Skeletal muscle satellite cell (primary cell): Measurements from ENCODE around the gene PTPRG.

Source experiments
- H3K27me3 ChIP-seq: 2 replicates; pipeline ENCODE4 v1.7.0; 2013; ENCODE audit warnings: low read length; ENCODE audit not compliant: control insufficient read depth, insufficient read depth
- H3K36me3 ChIP-seq: 2 replicates; pipeline ENCODE4 v1.7.0; 2013; ENCODE audit warnings: mild to moderate bottlenecking, control low read depth, low read length; ENCODE audit not compliant: insufficient read depth
- H3K4me1 ChIP-seq: 2 replicates; pipeline ENCODE4 v1.7.0; 2013; ENCODE audit warnings: low read length; ENCODE audit not compliant: control insufficient read depth, insufficient read depth
- H3K4me2 ChIP-seq: 2 replicates; pipeline ENCODE4 v1.7.0; 2013; ENCODE audit warnings: mild to moderate bottlenecking, low read length
- H3K4me3 ChIP-seq: 2 replicates; pipeline ENCODE4 v1.7.0; 2013; ENCODE audit warnings: low read length
- H3K9ac ChIP-seq: 2 replicates; pipeline ENCODE4 v1.7.0; 2013; ENCODE audit warnings: mild to moderate bottlenecking, low read depth, low read length, moderate library complexity
- H3K9me3 ChIP-seq: replicated peaks from 2 replicates; pipeline ENCODE4 v1.7.0; 2013; ENCODE audit warnings: mild to moderate bottlenecking, control low read depth, low read length

Gene PTPRG

DNA sequence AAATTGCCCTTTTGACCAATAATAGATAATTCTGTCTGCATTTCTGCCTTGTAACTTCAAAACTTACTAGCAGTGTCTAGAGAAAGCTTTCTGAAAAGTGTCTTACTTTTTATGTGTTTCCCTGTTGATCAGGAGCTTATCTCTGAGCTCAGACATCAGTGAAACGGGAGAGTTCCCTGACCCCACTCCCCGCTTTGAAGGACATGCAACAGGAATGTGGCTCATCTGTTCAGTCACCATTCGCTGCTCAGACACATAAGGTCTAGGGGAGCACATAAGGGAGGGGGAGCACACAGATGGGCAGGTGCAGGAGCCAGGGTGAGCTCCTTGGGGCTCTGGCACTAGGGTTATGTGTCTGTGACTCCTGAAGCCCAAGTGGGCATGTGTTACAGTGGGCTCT lies 607.0 kb downstream of the PTPRG start:
- H3K4me3 ChIP-seq, result no peak overlapping the region
- no peaks in the 10 kb centered on the region for H3K9me3 ChIP-seq
- H3K9ac ChIP-seq, result no peak overlapping the region
- no peak overlapping the region for H3K4me2 ChIP-seq
- H3K27me3 ChIP-seq, result no peaks in the 10 kb centered on the region
- H3K36me3 ChIP-seq, result no peaks in the 10 kb centered on the region
- peaks cover 40% of the 10 kb centered on the region for H3K4me1 ChIP-seq

DNA sequence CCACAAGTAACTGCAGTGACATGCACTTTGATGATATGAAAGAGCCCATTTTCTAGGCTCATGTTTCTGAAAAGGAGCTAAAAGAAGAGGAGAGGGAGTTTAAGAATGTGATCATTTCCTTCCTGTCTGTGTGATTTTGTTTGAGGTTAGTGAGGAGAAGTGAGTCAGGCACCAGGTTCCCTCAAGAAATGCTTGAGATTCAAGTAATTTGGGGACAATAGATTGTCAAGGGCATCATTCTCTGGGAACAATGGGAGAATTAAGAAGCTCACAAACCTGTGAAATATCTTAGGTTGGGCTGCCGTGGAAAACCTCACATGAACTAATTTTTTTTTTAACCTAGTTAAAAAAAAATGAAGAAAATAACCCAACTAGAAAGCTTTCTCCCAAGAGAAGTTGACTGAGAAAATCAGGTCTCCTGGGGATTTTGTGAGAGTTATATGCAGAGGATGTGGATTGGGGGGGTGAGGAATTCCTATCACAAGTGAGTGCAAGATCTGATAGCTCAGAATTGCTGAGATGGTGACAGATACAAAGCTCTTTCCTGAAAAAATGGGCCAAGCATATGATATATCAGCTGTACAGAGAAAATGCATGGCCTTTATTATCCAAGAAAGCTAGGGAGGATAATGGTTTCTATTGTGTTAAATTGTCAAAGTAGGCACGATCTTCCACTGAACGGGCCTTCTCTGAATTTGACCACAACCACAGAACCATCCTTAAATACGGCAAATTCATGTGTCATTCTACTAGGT lies 608.7 kb downstream of the PTPRG start:
- Histone ChIP-seq H3K9me3 (no peaks in the 10 kb centered on the region), H3K4me3 (no peak overlapping the region), H3K9ac (peak overlapping the region; percentile 14), H3K4me1 (peaks cover 33% of the 10 kb centered on the region), H3K36me3 (no peaks in the 10 kb centered on the region), H3K27me3 (no peaks in the 10 kb centered on the region), H3K4me2 (peak overlapping the region; percentile 23)

DNA sequence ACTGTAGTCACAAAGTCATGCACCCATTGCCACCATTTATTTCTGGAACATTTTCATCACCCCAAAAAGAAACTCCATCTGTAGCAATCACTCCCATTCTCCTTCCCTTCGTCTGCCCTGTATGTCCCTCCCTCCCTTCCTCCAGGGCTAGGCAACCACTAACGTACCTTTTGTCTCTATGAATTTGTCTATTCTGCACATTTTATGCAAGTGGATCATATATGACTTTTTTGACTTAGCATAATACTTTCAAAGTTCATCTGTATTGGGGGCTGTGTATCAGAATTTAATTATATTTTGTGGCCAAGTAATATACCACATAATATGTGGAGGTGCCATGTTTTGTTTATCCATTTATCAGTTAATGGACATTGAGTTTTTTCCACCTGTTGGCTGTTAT lies 610.4 kb downstream of the PTPRG start:
- Histone ChIP-seq H3K27me3 (no peaks in the 10 kb centered on the region), H3K36me3 (no peaks in the 10 kb centered on the region), H3K4me2 (no peak overlapping the region), H3K4me3 (no peak overlapping the region), H3K9me3 (no peaks in the 10 kb centered on the region), H3K4me1 (peaks cover 33% of the 10 kb centered on the region), H3K9ac (no peak overlapping the region)

DNA sequence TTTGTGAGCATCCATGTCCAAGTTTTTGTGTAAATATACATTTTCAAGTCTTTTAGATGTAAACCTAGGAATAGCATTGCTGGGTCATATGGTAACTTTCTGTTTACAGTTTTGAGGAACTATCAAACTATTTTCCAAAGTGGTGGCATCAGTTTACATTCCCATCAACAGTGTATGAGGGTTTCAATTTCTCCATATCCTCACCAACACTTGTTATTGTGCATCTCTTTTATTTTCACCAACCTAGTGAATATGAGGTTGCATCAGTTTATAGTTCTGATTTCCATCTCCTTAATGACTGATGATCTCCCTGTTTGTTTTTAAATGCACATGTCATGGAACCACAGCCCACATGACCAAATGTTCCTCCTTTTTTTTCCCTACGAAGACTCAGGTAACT lies 610.8 kb downstream of the PTPRG start:
- Histone ChIP-seq H3K27me3 (no peaks in the 10 kb centered on the region), H3K4me2 (no peak overlapping the region), H3K9ac (no peak overlapping the region), H3K9me3 (no peaks in the 10 kb centered on the region), H3K4me3 (no peak overlapping the region), H3K36me3 (no peaks in the 10 kb centered on the region), H3K4me1 (peaks cover 30% of the 10 kb centered on the region)

DNA sequence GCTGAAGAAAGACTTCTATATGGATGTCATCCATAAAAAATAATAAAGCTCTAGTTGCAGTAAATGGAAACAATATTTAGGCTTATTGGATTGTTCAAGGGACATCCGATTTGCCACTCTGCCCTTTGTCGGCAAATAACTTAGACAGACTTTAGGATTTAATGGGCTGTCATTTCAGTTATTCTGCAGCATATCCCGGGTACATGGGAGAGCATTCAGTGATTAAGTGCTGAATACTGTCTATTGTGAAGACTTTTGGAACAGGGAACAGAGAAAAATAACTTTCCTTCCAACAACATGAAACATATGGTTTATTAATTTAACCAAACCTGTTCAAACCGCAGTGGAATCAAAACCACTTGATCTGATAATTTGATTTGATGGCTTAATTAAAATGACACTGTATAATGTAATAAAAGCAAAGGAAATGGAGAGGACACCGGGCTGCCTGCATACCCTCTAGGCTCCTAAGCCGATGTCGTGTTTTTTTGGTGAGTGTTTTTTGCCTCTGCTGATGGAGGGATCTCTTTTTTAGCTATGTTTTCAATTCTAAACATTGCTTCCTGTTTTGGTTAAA lies 612.7 kb downstream of the PTPRG start:
- no peak overlapping the region for H3K4me2 ChIP-seq
- H3K27me3 ChIP-seq, result no peaks in the 10 kb centered on the region
- H3K9ac ChIP-seq, result no peak overlapping the region
- H3K4me3 ChIP-seq, result no peak overlapping the region
- H3K4me1 ChIP-seq, result peaks cover 17% of the 10 kb centered on the region
- H3K9me3 ChIP-seq, result no peaks in the 10 kb centered on the region
- no peaks in the 10 kb centered on the region for H3K36me3 ChIP-seq

DNA sequence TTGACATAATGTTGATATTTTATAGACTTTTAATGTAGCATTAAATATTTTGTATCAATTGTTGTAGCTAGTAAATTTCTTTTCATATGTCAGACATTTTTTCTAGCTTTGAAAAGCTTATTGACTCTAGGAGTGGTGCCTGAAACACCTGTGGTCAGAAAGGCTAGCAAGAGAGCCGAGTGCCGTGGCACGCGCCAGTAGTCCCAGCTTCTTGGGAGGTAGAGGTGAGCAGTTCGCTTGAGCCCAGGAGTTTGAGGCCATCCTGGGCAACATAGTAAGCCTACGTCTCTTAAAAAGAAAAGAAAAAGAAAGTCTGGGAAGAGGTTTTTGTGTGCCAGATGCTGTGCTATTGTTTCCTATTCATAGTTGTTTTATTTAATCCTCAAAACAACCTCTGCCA lies 613.8 kb downstream of the PTPRG start:
- Histone ChIP-seq H3K36me3 (no peaks in the 10 kb centered on the region), H3K9ac (no peak overlapping the region), H3K27me3 (no peaks in the 10 kb centered on the region), H3K4me2 (no peak overlapping the region), H3K4me1 (peaks cover 7% of the 10 kb centered on the region), H3K9me3 (no peaks in the 10 kb centered on the region), H3K4me3 (no peak overlapping the region)

DNA sequence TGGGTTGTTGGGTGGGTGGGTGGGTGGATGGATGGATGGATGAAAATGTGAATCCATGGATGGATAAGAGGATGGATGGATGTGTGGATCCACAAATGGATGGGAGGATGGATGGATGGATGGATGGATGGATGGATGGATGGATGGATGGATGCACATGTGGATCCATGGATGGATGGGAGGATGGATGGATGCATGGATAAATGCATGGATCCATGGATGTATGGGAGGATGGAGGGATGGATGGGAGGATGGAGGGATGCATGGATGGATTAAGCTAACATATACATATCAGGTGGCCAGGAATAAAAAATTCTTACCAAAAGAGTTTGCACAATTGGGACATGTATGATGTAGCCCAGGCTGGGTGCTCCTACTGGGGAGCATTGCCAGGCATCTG lies 616.7 kb downstream of the PTPRG start:
- H3K4me3 ChIP-seq, result no peak overlapping the region
- H3K36me3 ChIP-seq, result no peaks in the 10 kb centered on the region
- H3K4me1 ChIP-seq, result no peaks in the 10 kb centered on the region
- no peaks in the 10 kb centered on the region for H3K27me3 ChIP-seq
- no peak overlapping the region for H3K9ac ChIP-seq
- H3K9me3 ChIP-seq, result no peaks in the 10 kb centered on the region
- H3K4me2 ChIP-seq, result no peak overlapping the region

DNA sequence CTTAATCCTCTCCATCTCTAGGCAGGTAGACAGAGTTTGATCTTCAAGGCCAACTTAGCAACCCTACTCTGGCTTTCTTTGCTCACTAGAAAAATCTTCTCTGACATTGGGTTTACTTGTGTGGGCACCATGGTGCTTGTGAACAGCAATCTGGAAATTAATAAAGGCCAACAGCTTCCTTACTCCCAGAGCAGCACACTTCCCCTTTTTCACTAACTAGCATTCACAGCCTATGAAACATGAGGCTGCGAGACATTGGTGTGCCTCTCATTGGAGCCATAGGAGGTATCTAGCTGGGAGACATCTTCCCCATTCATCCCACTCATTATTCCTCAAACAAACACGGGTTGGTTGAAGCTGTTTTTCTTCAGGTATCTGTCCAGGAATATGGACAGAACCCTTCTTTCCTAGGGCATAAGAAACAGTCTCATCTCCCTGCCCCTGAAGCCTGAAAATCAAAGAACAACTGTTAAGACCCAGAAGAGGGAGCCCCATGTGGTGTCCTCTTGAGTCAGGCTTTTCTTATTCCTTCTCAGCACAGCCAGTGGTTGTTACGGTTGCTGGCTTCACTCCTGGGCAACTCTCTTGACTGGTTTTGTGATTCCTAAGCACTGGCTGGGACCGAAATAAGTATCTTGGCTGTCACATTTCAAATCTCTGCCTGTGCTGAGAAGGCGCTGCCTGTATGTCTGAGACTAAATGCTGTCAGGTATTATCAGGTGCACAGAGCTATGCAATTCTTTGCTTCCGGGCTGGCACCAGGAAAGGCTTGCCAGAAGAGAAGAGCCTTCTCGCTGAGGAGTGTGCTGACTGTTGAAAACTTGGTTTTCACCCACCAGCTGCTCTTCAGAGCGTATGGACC lies 617.6 kb downstream of the PTPRG start:
- H3K4me3 ChIP-seq, result no peak overlapping the region
- no peaks in the 10 kb centered on the region for H3K36me3 ChIP-seq
- H3K9me3 ChIP-seq, result no peaks in the 10 kb centered on the region
- no peak overlapping the region for H3K4me2 ChIP-seq
- no peaks in the 10 kb centered on the region for H3K4me1 ChIP-seq
- no peak overlapping the region for H3K9ac ChIP-seq
- no peaks in the 10 kb centered on the region for H3K27me3 ChIP-seq

DNA sequence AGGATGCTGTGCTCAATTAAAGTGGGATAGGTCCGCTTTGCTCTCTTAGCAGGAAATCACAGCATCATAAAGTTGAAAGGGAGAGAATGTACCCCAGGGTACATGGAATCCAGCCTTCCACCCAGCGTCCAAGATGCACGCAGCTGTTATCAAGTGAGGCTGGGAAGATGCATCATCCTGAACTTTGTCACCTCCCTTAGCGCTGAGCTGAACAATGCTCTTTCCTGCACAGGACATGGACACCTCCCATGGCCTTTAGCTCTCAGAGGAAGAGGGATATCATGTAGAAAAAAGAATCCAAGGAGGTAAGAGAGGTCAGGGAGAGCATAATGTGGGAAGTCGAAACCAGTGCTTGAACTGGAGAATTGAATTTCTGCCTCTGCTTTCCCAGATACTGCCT lies 619.1 kb downstream of the PTPRG start:
- Histone ChIP-seq H3K27me3 (no peaks in the 10 kb centered on the region), H3K9me3 (no peaks in the 10 kb centered on the region), H3K4me3 (no peak overlapping the region), H3K36me3 (no peaks in the 10 kb centered on the region), H3K4me2 (no peak overlapping the region), H3K4me1 (peaks cover 6% of the 10 kb centered on the region), H3K9ac (no peak overlapping the region)

DNA sequence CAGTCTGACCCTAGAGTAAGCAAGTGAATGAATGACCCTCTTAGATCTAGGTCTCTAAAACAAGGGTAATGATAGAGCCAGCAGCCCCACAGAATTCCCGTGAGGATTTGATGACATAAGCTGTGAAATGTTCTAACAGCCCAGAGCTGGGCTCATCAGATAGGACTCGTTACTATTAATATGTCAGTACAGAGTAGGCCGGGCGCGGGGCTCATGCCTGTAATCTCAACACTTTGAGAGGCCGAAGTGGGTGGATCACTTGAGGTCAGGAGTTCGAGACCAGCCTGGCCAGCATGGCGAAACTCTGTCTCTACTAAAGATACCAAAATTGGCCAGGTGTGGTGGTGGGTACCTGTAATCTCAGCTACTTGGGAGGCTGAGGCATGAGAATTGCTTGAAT lies 621.7 kb downstream of the PTPRG start:
- no peak overlapping the region for H3K4me2 ChIP-seq
- H3K36me3 ChIP-seq, result no peaks in the 10 kb centered on the region
- no peaks in the 10 kb centered on the region for H3K9me3 ChIP-seq
- H3K4me1 ChIP-seq, result peaks cover 6% of the 10 kb centered on the region
- H3K9ac ChIP-seq, result no peak overlapping the region
- no peak overlapping the region for H3K4me3 ChIP-seq
- no peaks in the 10 kb centered on the region for H3K27me3 ChIP-seq

DNA sequence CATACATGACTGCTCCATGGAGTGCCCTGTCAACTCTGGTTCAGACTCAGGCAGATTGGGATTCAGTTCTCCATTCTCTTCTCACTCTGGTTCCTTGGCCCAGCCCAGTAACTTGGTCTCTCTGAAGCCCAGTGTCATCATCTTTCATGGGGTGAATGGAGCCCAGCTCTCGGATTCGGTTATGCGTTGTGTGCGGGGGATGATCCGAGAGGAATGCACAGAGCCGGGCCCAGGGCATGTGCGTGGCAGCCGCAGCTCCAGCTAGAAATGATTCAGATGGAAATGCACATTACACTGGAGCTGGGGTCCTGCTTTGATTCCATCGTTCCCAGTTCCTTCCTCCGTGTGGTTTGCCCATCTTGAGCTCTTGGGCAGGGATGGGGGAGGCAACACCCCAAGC lies 622.6 kb downstream of the PTPRG start:
- peaks cover 14% of the 10 kb centered on the region for H3K4me1 ChIP-seq
- no peaks in the 10 kb centered on the region for H3K27me3 ChIP-seq
- H3K9me3 ChIP-seq, result no peaks in the 10 kb centered on the region
- H3K9ac ChIP-seq, result no peak overlapping the region
- no peaks in the 10 kb centered on the region for H3K36me3 ChIP-seq
- no peak overlapping the region for H3K4me3 ChIP-seq
- no peak overlapping the region for H3K4me2 ChIP-seq
